Bronchial epithelial cell (primary cell): ENCODE measurements around the gene DNAJC1. TPM values are rescaled to one million over a fixed set of nuclear protein-coding genes. Genes with fewer than 3 reads are reported as not detected.
A peak's percentile ranks its signal among the peaks of the same experiment; 100 is the strongest.

ENCODE experiments used
- DNase-seq: peaks from one replicate; pipeline ENCODE4 v3.0.0-alpha.2; 2010; ENCODE audit warnings: low read depth
- FAIRE-seq: peaks from 2 replicates; lab custom pipeline; 2011; peaks lifted over from hg19 to GRCh38; lab: Jason Lieb, UNC
- H3K27me3 ChIP-seq: 2 replicates; pipeline ENCODE4 v1.5.1; 2011; ENCODE audit warnings: low read length; ENCODE audit not compliant: control insufficient read depth, insufficient read depth
- H3K36me3 ChIP-seq: 2 replicates; pipeline ENCODE4 v1.5.1; 2011; ENCODE audit warnings: low read length; ENCODE audit not compliant: control insufficient read depth, insufficient read depth
- H3K4me3 ChIP-seq: 2 replicates; pipeline ENCODE4 v1.5.1; 2011; ENCODE audit warnings: mild to moderate bottlenecking, low read depth, low read length, control low read depth
- CTCF ChIP-seq: IDR thresholded peaks from 2 replicates; pipeline ENCODE4 v1.5.1; 2011; ENCODE audit warnings: mild to moderate bottlenecking, moderate library complexity, low read length, control low read depth, inconsistent platforms; ENCODE audit not compliant: insufficient read depth, severe bottlenecking
- total RNA-seq: library from RNA; depleted of rRNA; stranded (reverse); fragments of >200 nt; gene quantifications from 2 replicates; pipeline ENCODE4 v1.2.1, GENCODE V29; 2014

Gene DNAJC1
- total RNA-seq, 1 donor from 2014 or later: 81.6 TPM

GRCh38 chr10:21764466-21765189 is 238.9 kb downstream of the DNAJC1 start:
- Histone ChIP-seq H3K36me3 (no peaks in the 10 kb centered on the region), H3K27me3 (no peaks in the 10 kb centered on the region), H3K4me3 (no peak overlapping the region)
- no peak for DNase-seq
- no peak for FAIRE-seq
- TF ChIP-seq CTCF: no peak

GRCh38 chr10:21760332-21760731 is 243.2 kb downstream of the DNAJC1 start:
- Histone ChIP-seq H3K27me3 (no peaks in the 10 kb centered on the region), H3K4me3 (no peak overlapping the region), H3K36me3 (no peaks in the 10 kb centered on the region)
- no peak for TF ChIP-seq CTCF
- FAIRE-seq: no peak
- no peak for DNase-seq

GRCh38 chr10:21759232-21759631 is 244.3 kb downstream of the DNAJC1 start:
- no peak for TF ChIP-seq CTCF
- DNase-seq (no peak), FAIRE-seq (peak; percentile 47)
- Histone ChIP-seq H3K4me3 (no peak overlapping the region), H3K36me3 (no peaks in the 10 kb centered on the region), H3K27me3 (no peaks in the 10 kb centered on the region)

- DNase-seq (no peak), FAIRE-seq (no peak)
- no peak for TF ChIP-seq CTCF
- H3K27me3 ChIP-seq: no peaks in the 10 kb centered on the region
- no peak overlapping the region for H3K4me3 ChIP-seq
- H3K36me3 ChIP-seq: no peaks in the 10 kb centered on the region
These were observed 244.8 kb downstream of the DNAJC1 start for GRCh38 chr10:21758696-21759095.

- no peak for TF ChIP-seq CTCF
- DNase-seq (no peak), FAIRE-seq (no peak)
- Histone ChIP-seq H3K36me3 (no peaks in the 10 kb centered on the region), H3K27me3 (no peaks in the 10 kb centered on the region), H3K4me3 (no peak overlapping the region)
These were observed 245.3 kb downstream of the DNAJC1 start for GRCh38 chr10:21758239-21758638.

GRCh38 chr10:21757185-21757901 is 246.2 kb downstream of the DNAJC1 start:
- Histone ChIP-seq H3K4me3 (no peak overlapping the region), H3K27me3 (no peaks in the 10 kb centered on the region), H3K36me3 (no peaks in the 10 kb centered on the region)
- TF ChIP-seq CTCF: no peak
- FAIRE-seq (no peak), DNase-seq (no peak)
